ENCODE measurements around the gene KCNJ14. TPM values are rescaled to one million over a fixed set of nuclear protein-coding genes. Genes with fewer than 3 reads are reported as not detected.

KCNJ14 gene
- total RNA-seq, 3 donors from 2014 or later (not counting 1 experiment from before 2014, with no cell fraction given), result 0.77 to 1.2 (median 0.85) TPM

DNA sequence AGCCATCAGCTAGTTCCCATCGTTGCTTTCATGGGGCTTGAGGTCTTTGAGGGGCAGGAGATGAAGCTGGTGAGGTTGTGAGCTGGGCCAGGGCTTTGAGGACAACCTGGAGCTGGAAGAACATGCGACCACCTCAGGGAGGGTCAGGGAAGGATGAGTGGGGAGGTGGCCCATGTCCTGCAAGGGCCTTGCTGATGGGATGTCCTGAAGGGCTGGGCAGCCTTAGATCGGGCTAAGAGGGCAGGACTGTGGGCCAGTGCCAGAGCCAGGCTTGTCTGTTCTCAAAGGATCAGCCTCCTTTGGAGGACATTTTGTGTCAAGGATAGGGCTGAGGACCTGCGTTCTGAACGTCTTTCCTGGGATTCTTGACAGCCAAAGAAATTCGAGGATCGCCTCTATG is 24.3 kb downstream of the KCNJ14 start:
- Mint-ChIP-seq H3K27me3 (ENCODE audit: low read depth in 2 of 2) (peaks cover 0 to 4% of the 10 kb centered on the region in 2 donors), H3K9me3 (no peaks in the 10 kb centered on the region), H3K36me3 (no peaks in the 10 kb centered on the region), H3K27ac (peak overlapping the region; percentile 26 to 58), H3K4me3 (peak overlapping the region; percentile 70), H3K4me1 (peaks cover 9 to 27% of the 10 kb centered on the region in 2 donors)
- H3K9me3 ChIP-seq (ENCODE audit: control insufficient read depth, insufficient read depth, low read length), result no peaks in the 10 kb centered on the region
- intact Hi-C loops (cut with micrococcal nuclease), result no loop called here
- DNase-seq (no peak), ATAC-seq (no peak)
- 93% methylated on average over 7 of the region's 7 CpGs for WGBS (ENCODE audit: insufficient coverage)
- no peak overlapping the region for H3K27ac ChIP-seq (ENCODE audit: low read length)
- H3K4me1 ChIP-seq (ENCODE audit: control insufficient read depth, insufficient read depth, low read length), result peaks cover 24% of the 10 kb centered on the region
- TF ChIP-seq, protein P1, sequence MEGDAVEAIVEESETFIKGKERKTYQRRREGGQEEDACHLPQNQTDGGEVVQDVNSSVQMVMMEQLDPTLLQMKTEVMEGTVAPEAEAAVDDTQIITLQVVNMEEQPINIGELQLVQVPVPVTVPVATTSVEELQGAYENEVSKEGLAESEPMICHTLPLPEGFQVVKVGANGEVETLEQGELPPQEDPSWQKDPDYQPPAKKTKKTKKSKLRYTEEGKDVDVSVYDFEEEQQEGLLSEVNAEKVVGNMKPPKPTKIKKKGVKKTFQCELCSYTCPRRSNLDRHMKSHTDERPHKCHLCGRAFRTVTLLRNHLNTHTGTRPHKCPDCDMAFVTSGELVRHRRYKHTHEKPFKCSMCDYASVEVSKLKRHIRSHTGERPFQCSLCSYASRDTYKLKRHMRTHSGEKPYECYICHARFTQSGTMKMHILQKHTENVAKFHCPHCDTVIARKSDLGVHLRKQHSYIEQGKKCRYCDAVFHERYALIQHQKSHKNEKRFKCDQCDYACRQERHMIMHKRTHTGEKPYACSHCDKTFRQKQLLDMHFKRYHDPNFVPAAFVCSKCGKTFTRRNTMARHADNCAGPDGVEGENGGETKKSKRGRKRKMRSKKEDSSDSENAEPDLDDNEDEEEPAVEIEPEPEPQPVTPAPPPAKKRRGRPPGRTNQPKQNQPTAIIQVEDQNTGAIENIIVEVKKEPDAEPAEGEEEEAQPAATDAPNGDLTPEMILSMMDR (IDR thresholded peaks at IDR 0.05), result no peak
- no peak overlapping the region for H3K4me3 ChIP-seq (ENCODE audit: low read length)
- H3K27me3 ChIP-seq (ENCODE audit: control insufficient read depth, insufficient read depth, low read length), result no peaks in the 10 kb centered on the region
- H3K36me3 ChIP-seq (ENCODE audit: control insufficient read depth, insufficient read depth, low read length), result peaks cover 12% of the 10 kb centered on the region

DNA sequence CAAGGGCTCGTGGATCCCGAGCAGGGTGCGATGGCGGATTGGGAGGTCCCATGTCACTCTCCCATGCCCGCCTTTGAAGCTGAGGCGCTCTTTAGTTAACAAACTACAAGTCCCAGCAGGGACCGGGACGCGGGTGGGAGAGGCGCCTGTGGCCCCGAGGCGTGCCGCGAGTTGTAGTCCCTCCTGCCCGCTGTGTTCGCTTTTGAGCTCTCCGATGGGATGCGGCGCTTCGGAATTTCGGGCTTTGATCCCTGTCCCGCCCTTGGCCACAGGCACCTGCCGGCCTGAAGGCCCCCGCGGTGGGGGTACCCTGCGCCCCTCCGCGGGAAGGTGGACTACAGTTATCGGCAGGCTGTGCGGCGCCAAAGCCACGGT is 24.8 kb downstream of the KCNJ14 start:
- H3K27ac Mint-ChIP-seq, result peak overlapping the region; percentile 67 to 91
- Histone ChIP-seq H3K9me3 (ENCODE audit: control insufficient read depth, insufficient read depth, low read length) (no peaks in the 10 kb centered on the region), H3K36me3 (ENCODE audit: control insufficient read depth, insufficient read depth, low read length) (peaks cover 7% of the 10 kb centered on the region), H3K4me3 (ENCODE audit: low read length) (peak overlapping the region; percentile 39), H3K27me3 (ENCODE audit: control insufficient read depth, insufficient read depth, low read length) (no peaks in the 10 kb centered on the region), H3K27ac (ENCODE audit: low read length) (peak overlapping the region; percentile 49), H3K4me1 (ENCODE audit: control insufficient read depth, insufficient read depth, low read length) (peaks cover 19% of the 10 kb centered on the region)
- intact Hi-C loops (cut with micrococcal nuclease), result no loop called here
- DNase-seq (peak in 1 of 2 donors; percentile 59), ATAC-seq (peak; percentile 67 to 69 (median 69))
- WGBS (ENCODE audit: insufficient coverage), result 28% methylated on average over 32 of the region's 32 CpGs
- H3K9me3 Mint-ChIP-seq, result no peaks in the 10 kb centered on the region
- H3K4me1 Mint-ChIP-seq, result peaks cover 9 to 22% of the 10 kb centered on the region in 2 donors
- H3K27me3 Mint-ChIP-seq (ENCODE audit: low read depth in 2 of 2), result peaks cover 0 to 4% of the 10 kb centered on the region in 2 donors
- H3K4me3 Mint-ChIP-seq, result peak overlapping the region; percentile 87
- TF ChIP-seq, protein P1 (IDR thresholded peaks at IDR 0.05), result no peak
- H3K36me3 Mint-ChIP-seq, result no peaks in the 10 kb centered on the region

DNA sequence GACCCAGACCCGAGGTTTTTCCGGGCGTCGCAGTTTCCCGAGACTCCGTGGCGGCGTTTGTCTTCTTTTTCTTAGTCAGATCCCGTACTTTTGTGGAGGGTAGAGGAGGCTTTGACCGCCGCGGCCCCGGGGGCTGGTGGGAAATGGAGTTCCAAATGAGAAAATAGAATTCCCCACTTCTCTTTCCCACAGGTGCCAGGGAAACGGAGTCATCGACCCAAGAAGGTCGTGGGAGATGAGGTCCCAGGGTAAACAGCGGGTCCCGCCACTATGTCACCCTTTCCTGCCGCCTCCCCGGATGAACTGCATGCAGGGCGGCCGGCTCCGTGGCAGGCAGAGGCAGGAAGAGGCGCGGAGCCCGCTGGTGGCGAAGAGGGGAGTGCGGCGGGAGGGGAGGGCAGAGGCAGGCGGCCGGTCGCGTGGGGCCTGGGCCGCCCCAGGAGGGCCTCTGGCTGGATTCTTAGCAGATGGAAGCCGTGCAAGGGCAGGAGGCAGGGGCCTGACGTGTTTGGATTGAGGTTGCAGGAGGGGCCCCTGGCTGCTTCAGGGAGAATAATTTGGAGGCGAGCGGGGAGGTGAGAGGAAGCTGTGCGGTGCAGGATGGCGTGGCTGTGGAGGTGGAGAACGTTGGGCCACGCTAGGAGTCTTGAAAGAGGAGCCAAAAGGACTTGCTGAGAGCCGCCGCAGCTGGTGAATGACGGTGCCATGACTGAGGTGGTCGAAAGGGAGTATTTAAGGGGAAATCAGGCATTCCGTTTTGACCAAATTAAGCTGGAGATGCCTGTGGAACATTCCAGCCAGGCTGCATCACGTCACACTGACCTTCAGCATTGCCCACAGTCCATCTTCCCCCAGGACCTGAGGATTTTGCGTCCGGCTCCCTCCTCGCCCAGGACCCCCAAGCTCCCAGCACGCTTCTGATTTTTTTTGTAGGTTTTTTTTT is 25.5 kb downstream of the KCNJ14 start:
- H3K27ac ChIP-seq (ENCODE audit: low read length), result peak overlapping the region; percentile 49
- Mint-ChIP-seq H3K27me3 (ENCODE audit: low read depth in 2 of 2) (peaks cover 0 to 4% of the 10 kb centered on the region in 2 donors), H3K9me3 (no peaks in the 10 kb centered on the region), H3K27ac (peak overlapping the region; percentile 67 to 91), H3K36me3 (no peaks in the 10 kb centered on the region), H3K4me1 (peaks cover 9 to 16% of the 10 kb centered on the region in 2 donors), H3K4me3 (peak overlapping the region; percentile 87)
- H3K9me3 ChIP-seq (ENCODE audit: control insufficient read depth, insufficient read depth, low read length), result no peaks in the 10 kb centered on the region
- peak overlapping the region; percentile 39 for H3K4me3 ChIP-seq (ENCODE audit: low read length)
- H3K36me3 ChIP-seq (ENCODE audit: control insufficient read depth, insufficient read depth, low read length), result peaks cover under 1% of the 10 kb centered on the region
- ATAC-seq (peak; percentile 84 to 89 (median 86)), DNase-seq (peak; percentile 52 to 76)
- intact Hi-C loops (cut with micrococcal nuclease), result no loop called here
- WGBS (ENCODE audit: insufficient coverage), result 6% methylated on average over 43 of the region's 52 CpGs
- TF ChIP-seq, protein P1 (IDR thresholded peaks at IDR 0.05), result no peak
- H3K4me1 ChIP-seq (ENCODE audit: control insufficient read depth, insufficient read depth, low read length), result peaks cover 18% of the 10 kb centered on the region
- H3K27me3 ChIP-seq (ENCODE audit: control insufficient read depth, insufficient read depth, low read length), result no peaks in the 10 kb centered on the region

All from natural killer cell (primary cell).